ENCODE data around the gene B4GALT1.

Gene B4GALT1, protein sequence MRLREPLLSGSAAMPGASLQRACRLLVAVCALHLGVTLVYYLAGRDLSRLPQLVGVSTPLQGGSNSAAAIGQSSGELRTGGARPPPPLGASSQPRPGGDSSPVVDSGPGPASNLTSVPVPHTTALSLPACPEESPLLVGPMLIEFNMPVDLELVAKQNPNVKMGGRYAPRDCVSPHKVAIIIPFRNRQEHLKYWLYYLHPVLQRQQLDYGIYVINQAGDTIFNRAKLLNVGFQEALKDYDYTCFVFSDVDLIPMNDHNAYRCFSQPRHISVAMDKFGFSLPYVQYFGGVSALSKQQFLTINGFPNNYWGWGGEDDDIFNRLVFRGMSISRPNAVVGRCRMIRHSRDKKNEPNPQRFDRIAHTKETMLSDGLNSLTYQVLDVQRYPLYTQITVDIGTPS

GRCh38 chr9:33167084-33167971 is at the start of gene B4GALT1:
TSS of gene B4GALT1 (minus strand) at chr9:33167336. CDS start at chr9:33167169, 167 bp downstream.
- peak within 1 kb of the TSS; percentile 78 to 93 for H3K4me3 ChIP-seq (ENCODE audit: low read length in 2 of 2)
- no peaks in the 10 kb centered on the region for H3K36me3 ChIP-seq (ENCODE audit: control insufficient read depth in 2 of 2, insufficient read depth in 2 of 2, low read length in 2 of 2)
- H3K27ac ChIP-seq (ENCODE audit: low read depth in 2 of 2, low read length in 2 of 2), result peak within 1 kb of the TSS; percentile 97
- H3K4me1 ChIP-seq (ENCODE audit: control insufficient read depth in 2 of 2, insufficient read depth in 2 of 2, low read length in 2 of 2), result peaks cover 39% of the 10 kb centered on the region in 2 donors
- H3K9ac ChIP-seq (ENCODE audit: low read depth in 1 of 2, low read length in 2 of 2), result peak within 1 kb of the TSS; percentile 85 to 97
- no peaks in the 10 kb centered on the region for H3K9me3 ChIP-seq (ENCODE audit: control insufficient read depth in 2 of 2, low read length in 2 of 2)
- no peaks in the 10 kb centered on the region for H3K27me3 ChIP-seq (ENCODE audit: control insufficient read depth in 2 of 2, insufficient read depth in 2 of 2, low read length in 2 of 2)

- H3K4me1 ChIP-seq (ENCODE audit: control insufficient read depth in 2 of 2, insufficient read depth in 2 of 2, low read length in 2 of 2), result peaks cover 11 to 15% of the 10 kb centered on the region in 2 donors
- peak overlapping the region in 1 of 2 donors; percentile 32 for H3K9ac ChIP-seq (ENCODE audit: low read depth in 1 of 2, low read length in 2 of 2)
- no peaks in the 10 kb centered on the region for H3K36me3 ChIP-seq (ENCODE audit: control insufficient read depth in 2 of 2, insufficient read depth in 2 of 2, low read length in 2 of 2)
- peak overlapping the region; percentile 65 to 74 for H3K27ac ChIP-seq (ENCODE audit: low read depth in 2 of 2, low read length in 2 of 2)
- no peak overlapping the region for H3K4me3 ChIP-seq (ENCODE audit: low read length in 2 of 2)
- H3K27me3 ChIP-seq (ENCODE audit: control insufficient read depth in 2 of 2, insufficient read depth in 2 of 2, low read length in 2 of 2), result no peaks in the 10 kb centered on the region
- H3K9me3 ChIP-seq (ENCODE audit: control insufficient read depth in 2 of 2, low read length in 2 of 2), result no peaks in the 10 kb centered on the region
Observed at GRCh38 chr9:33211695-33212393, 44.7 kb upstream of the B4GALT1 start.

- no peak overlapping the region for H3K4me3 ChIP-seq (ENCODE audit: low read length in 2 of 2)
- H3K4me1 ChIP-seq (ENCODE audit: control insufficient read depth in 2 of 2, insufficient read depth in 2 of 2, low read length in 2 of 2), result peaks cover 11 to 15% of the 10 kb centered on the region in 2 donors
- H3K27me3 ChIP-seq (ENCODE audit: control insufficient read depth in 2 of 2, insufficient read depth in 2 of 2, low read length in 2 of 2), result no peaks in the 10 kb centered on the region
- no peak overlapping the region for H3K9ac ChIP-seq (ENCODE audit: low read depth in 1 of 2, low read length in 2 of 2)
- no peaks in the 10 kb centered on the region for H3K9me3 ChIP-seq (ENCODE audit: control insufficient read depth in 2 of 2, low read length in 2 of 2)
- peak overlapping the region; percentile 35 to 61 for H3K27ac ChIP-seq (ENCODE audit: low read depth in 2 of 2, low read length in 2 of 2)
- no peaks in the 10 kb centered on the region for H3K36me3 ChIP-seq (ENCODE audit: control insufficient read depth in 2 of 2, insufficient read depth in 2 of 2, low read length in 2 of 2)
Observed at GRCh38 chr9:33210006-33210715, 43.0 kb upstream of the B4GALT1 start.

GRCh38 chr9:33209394-33209793 is 42.3 kb upstream of the B4GALT1 start:
- no peaks in the 10 kb centered on the region for H3K36me3 ChIP-seq (ENCODE audit: control insufficient read depth in 2 of 2, insufficient read depth in 2 of 2, low read length in 2 of 2)
- no peaks in the 10 kb centered on the region for H3K27me3 ChIP-seq (ENCODE audit: control insufficient read depth in 2 of 2, insufficient read depth in 2 of 2, low read length in 2 of 2)
- H3K4me1 ChIP-seq (ENCODE audit: control insufficient read depth in 2 of 2, insufficient read depth in 2 of 2, low read length in 2 of 2), result peaks cover 11 to 15% of the 10 kb centered on the region in 2 donors
- no peaks in the 10 kb centered on the region for H3K9me3 ChIP-seq (ENCODE audit: control insufficient read depth in 2 of 2, low read length in 2 of 2)
- no peak overlapping the region for H3K9ac ChIP-seq (ENCODE audit: low read depth in 1 of 2, low read length in 2 of 2)
- peak overlapping the region; percentile 35 to 61 for H3K27ac ChIP-seq (ENCODE audit: low read depth in 2 of 2, low read length in 2 of 2)
- H3K4me3 ChIP-seq (ENCODE audit: low read length in 2 of 2), result peak overlapping the region in 1 of 2 donors; percentile 43

GRCh38 chr9:33202552-33203201 is 35.5 kb upstream of the B4GALT1 start:
- peaks cover 0 to 3% of the 10 kb centered on the region in 2 donors for H3K4me1 ChIP-seq (ENCODE audit: control insufficient read depth in 2 of 2, insufficient read depth in 2 of 2, low read length in 2 of 2)
- H3K9ac ChIP-seq (ENCODE audit: low read depth in 1 of 2, low read length in 2 of 2), result no peak overlapping the region
- H3K4me3 ChIP-seq (ENCODE audit: low read length in 2 of 2), result no peak overlapping the region
- peaks cover 0 to 3% of the 10 kb centered on the region in 2 donors for H3K27me3 ChIP-seq (ENCODE audit: control insufficient read depth in 2 of 2, insufficient read depth in 2 of 2, low read length in 2 of 2)
- H3K36me3 ChIP-seq (ENCODE audit: control insufficient read depth in 2 of 2, insufficient read depth in 2 of 2, low read length in 2 of 2), result no peaks in the 10 kb centered on the region
- no peaks in the 10 kb centered on the region for H3K9me3 ChIP-seq (ENCODE audit: control insufficient read depth in 2 of 2, low read length in 2 of 2)
- H3K27ac ChIP-seq (ENCODE audit: low read depth in 2 of 2, low read length in 2 of 2), result no peak overlapping the region

DNA sequence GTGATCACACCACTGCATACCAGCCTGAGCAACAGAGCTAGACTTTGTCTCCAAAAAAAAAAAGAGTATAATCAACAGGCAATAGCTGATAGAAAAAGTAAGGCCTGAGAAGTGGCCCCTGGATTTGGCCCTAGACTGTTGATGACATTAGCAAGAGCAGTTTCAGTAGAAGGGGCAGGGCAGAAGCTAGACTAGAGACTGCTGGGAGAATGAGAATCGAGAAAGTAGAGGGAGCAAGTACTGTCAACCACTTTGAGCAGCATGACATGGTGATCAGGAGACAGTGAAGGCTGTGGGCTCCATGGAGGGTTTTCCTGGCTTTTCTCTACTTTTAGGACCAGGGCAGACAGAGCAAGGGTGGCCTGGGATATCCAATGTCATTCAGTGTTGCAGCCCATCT is 34.9 kb upstream of the B4GALT1 start:
- Histone ChIP-seq H3K4me3 (ENCODE audit: low read length in 2 of 2) (no peak overlapping the region), H3K27ac (ENCODE audit: low read depth in 2 of 2, low read length in 2 of 2) (no peak overlapping the region), H3K27me3 (ENCODE audit: control insufficient read depth in 2 of 2, insufficient read depth in 2 of 2, low read length in 2 of 2) (peaks cover 0 to 3% of the 10 kb centered on the region in 2 donors), H3K9ac (ENCODE audit: low read depth in 1 of 2, low read length in 2 of 2) (no peak overlapping the region), H3K36me3 (ENCODE audit: control insufficient read depth in 2 of 2, insufficient read depth in 2 of 2, low read length in 2 of 2) (no peaks in the 10 kb centered on the region), H3K4me1 (ENCODE audit: control insufficient read depth in 2 of 2, insufficient read depth in 2 of 2, low read length in 2 of 2) (peaks cover 0 to 3% of the 10 kb centered on the region in 2 donors), H3K9me3 (ENCODE audit: control insufficient read depth in 2 of 2, low read length in 2 of 2) (no peaks in the 10 kb centered on the region)

DNA sequence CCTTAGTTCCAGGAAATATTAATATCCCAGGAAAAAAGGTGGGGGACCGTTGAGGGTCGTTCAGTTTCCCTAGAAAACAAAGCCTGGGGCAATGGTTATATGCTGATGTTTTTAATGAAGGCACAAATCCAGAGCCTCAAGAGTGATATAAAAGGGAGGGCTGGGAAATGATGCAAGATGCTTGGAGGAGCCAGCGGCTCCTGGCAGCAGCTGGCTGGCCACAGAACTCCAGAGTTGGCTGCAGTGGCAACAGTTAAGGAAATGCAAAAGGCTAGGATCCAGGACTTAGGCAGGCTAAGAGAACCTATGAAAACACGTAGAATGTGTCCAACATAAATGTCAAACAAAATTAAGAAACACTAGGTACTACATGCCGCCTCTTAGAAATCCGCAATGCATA is 31.0 kb upstream of the B4GALT1 start:
- H3K36me3 ChIP-seq (ENCODE audit: control insufficient read depth in 2 of 2, insufficient read depth in 2 of 2, low read length in 2 of 2), result no peaks in the 10 kb centered on the region
- H3K27ac ChIP-seq (ENCODE audit: low read depth in 2 of 2, low read length in 2 of 2), result no peak overlapping the region
- peaks cover 0 to 3% of the 10 kb centered on the region in 2 donors for H3K27me3 ChIP-seq (ENCODE audit: control insufficient read depth in 2 of 2, insufficient read depth in 2 of 2, low read length in 2 of 2)
- no peak overlapping the region for H3K9ac ChIP-seq (ENCODE audit: low read depth in 1 of 2, low read length in 2 of 2)
- no peaks in the 10 kb centered on the region for H3K9me3 ChIP-seq (ENCODE audit: control insufficient read depth in 2 of 2, low read length in 2 of 2)
- H3K4me1 ChIP-seq (ENCODE audit: control insufficient read depth in 2 of 2, insufficient read depth in 2 of 2, low read length in 2 of 2), result peaks cover 0 to 3% of the 10 kb centered on the region in 2 donors
- H3K4me3 ChIP-seq (ENCODE audit: low read length in 2 of 2), result no peak overlapping the region

DNA sequence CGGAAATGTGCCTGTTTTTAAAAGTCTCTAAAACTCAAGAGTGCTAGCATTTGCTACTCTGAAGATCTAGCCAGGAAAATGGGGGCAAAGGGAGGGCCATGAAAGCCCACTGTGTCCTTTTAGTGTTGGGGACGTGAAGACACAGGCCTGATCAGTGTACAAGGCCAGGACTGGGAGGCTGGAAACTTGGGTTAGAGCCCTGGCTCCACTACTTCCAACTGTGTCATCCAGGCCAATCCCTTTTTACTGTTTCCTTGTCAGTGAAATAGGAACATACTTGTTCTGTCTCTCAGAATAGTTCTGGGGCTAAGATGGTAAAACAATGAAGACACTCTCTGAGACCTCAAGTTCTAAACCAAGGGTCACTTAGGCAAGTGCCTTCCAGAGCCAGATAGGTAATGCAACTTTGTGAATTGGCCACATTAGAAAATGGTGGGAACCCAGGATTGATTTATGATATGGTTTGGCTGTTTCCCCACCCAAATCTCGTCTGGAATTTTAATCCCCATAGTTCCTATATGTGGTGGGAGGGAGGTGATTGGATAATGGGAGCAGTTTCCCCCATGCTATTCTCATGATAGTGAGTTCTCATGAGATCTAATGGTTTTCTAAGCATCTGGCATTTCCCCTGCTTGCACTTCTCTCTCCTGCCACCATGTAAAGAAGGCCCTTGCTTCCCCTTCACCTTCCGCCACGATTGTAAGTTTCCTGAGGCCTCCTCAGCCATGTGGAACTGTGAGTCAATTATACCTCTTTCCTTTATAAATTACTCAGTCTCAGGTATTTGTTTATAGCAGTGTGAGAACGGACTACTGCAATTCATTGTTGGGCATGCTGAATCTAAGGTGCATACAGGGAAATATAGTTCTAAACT is 30.4 kb upstream of the B4GALT1 start:
- H3K27ac ChIP-seq (ENCODE audit: low read depth in 2 of 2, low read length in 2 of 2), result peak overlapping the region in 1 of 2 donors; percentile 32
- no peak overlapping the region for H3K9ac ChIP-seq (ENCODE audit: low read depth in 1 of 2, low read length in 2 of 2)
- no peaks in the 10 kb centered on the region for H3K9me3 ChIP-seq (ENCODE audit: control insufficient read depth in 2 of 2, low read length in 2 of 2)
- peaks cover 0 to 3% of the 10 kb centered on the region in 2 donors for H3K4me1 ChIP-seq (ENCODE audit: control insufficient read depth in 2 of 2, insufficient read depth in 2 of 2, low read length in 2 of 2)
- H3K36me3 ChIP-seq (ENCODE audit: control insufficient read depth in 2 of 2, insufficient read depth in 2 of 2, low read length in 2 of 2), result no peaks in the 10 kb centered on the region
- peaks cover 0 to under 1% of the 10 kb centered on the region in 2 donors for H3K27me3 ChIP-seq (ENCODE audit: control insufficient read depth in 2 of 2, insufficient read depth in 2 of 2, low read length in 2 of 2)
- H3K4me3 ChIP-seq (ENCODE audit: low read length in 2 of 2), result no peak overlapping the region
